ENCODE results near the gene COMT.

GRCh38 chr22:19898831-19899567 lies 42.6 kb upstream of the COMT start:
- no peak for TF ChIP-seq CTCF (IDR thresholded peaks at IDR 0.05)
- no peak for TF ChIP-seq EP300 (IDR thresholded peaks at IDR 0.05; ENCODE audit: low read depth)
- no peak for TF ChIP-seq POLR2AphosphoS5 (IDR thresholded peaks at IDR 0.05)
- no peak for TF ChIP-seq POLR2A (IDR thresholded peaks at IDR 0.05)

All from transverse colon (tissue), 4 donors.